Islet of Langerhans (tissue), 1 donor: ENCODE results near the gene DDAH1.
A peak's percentile ranks its signal among the peaks of the same experiment; 100 is the strongest.

Experiments used
- FAIRE-seq: peaks from one replicate; lab custom pipeline; 2011; peaks lifted over from hg19 to GRCh38; lab: Jason Lieb, UNC

Gene DDAH1

DNA sequence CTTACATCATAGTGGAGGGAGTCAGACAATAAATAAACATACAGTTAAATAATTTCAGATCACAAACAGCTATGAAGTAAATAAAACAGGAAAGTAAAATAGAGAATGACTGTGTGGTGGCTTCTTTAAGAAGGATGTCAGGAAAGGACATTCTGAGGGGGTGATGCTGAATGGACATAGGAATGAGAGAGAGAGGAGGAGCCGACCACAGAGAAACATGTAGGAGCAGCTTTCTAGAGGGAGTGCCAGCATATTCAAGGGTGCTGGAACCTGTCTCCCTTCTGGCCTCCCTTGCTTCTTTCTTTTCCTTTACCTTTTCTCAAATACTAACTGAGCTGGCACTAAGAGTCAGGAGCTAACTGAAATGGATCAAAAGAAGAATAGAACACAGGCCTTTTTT lies 168.0 kb downstream of the DDAH1 start:
- no peak for FAIRE-seq

DNA sequence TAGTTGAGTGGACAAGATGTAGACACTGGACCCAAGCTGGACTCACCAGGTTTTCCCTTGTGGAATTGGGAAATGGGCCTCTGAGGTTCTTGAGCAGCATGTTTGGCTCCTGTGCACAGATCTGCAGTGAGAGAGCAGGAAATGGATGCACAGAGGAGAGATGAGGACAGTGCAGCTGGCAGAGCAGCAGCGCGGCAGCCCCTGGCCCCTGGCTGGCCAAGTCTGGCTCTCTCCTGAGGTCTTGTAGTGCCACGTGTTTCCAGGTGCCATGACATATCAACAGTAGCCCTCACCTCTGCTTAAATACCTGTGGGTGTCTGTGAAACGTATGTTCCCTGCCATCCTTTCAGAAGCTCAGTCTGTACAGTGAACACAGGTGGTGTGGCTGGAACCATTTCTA lies 169.3 kb downstream of the DDAH1 start:
- FAIRE-seq, result no peak

DNA sequence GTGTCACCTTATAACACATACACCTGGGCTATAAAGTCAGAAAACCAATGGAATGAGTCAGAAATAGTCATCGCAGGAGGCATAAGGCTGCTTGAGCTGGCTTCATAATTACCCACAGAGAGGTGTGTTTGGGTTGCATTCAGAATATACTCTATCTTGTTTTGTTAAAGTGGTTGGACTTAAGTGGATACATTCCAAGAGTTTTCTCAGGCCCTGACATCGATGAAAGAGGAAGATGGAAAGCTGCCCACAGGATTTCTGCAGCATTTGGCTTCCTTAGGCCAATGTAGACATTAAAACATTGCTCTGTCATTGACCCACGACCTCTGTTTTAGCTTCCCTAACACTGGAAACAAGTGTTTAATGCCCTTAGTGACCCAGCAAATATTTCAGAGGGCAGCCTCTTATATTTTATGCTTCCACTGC lies 169.9 kb downstream of the DDAH1 start:
- FAIRE-seq, result no peak

DNA sequence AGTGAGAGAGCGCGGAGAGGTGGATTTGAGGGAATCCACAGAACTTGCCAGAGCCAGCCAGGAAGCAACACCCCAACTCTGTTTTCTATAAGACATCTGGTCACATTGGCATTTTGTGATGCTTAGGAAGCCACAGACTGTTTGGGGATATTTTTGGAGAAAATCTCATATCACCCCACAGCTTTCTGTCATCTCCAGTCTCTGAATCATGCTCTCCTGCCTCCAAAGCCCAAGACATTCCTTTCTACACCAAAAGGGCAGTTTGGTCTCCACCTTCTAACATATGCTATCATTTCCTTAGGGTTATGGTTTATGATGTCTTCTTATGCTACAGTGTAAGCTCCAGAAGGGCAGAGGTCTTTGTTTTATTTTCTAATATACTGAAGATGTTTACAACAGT lies 174.1 kb downstream of the DDAH1 start:
- no peak for FAIRE-seq

DNA sequence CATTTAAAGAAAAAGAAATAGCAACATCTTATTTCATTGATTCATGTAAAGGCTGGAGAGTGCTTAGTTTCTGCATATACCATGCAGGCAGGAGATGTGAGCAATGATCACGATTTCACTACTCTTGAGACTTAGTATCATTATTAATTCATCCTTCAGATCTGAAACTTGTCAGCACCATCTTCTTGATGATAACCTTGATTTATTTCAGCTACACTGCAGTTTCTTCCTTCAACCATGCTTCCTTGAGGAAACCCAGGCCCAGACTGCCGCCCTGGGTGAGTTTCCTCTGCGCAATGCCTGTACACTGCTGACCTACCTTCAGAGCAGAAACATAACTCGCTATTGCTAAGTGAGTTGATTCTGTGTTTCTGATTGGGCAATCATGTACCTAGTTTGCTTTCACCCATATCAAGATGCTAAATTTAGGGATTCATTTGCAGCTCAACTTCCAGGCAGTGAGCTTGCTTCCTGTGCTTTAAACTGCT lies 175.1 kb downstream of the DDAH1 start:
- no peak for FAIRE-seq

DNA sequence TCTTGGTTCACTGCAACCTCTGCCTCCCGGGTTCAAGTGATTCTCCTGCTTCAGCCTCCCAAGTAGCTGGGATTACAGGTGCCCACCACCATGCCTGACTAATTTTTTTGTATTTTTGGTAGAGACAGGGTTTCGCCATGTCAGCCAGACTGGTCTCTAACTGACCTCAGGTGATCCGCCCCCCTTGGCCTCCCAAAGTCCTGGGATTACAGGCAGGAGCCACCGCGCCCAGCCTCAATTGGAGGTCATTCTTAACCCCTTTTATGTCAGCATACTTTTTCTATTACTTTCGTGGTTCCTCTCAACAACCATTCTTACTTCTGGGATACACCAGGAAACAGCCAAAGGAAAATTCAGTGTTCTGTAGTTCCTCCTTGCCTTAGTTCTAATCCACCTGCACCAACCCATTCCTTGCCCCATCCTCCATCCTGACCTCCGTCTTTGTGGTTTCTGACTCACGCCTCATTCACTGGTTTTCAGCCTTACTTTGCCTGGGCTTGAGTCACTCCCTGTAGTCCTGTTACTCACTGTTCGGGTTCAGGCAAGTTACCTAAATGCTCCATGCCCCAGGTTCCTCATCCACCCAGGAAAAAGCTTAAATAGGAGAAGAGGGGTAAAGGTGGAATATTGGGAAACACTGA lies 175.6 kb downstream of the DDAH1 start:
- FAIRE-seq, result no peak

DNA sequence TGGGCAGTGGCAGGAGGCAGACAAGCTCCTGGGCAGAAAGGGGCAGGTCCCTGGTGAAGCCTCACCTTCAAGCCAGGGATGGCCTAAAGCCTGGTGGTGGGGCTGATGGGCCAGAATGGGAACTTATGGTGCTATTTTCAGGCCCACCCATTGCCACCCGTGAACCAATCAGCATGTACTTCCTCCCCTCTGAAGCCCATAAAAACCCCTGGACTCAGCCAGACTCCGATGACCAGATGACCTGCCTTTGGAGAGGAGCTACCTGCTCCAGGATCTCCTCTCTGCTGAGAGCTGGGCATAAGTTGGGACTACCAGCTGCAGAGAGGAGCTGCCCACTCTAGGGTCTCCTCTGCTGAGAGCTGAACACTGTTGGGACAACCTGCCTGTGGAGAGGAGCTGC lies 180.8 kb downstream of the DDAH1 start:
- FAIRE-seq, result no peak

DNA sequence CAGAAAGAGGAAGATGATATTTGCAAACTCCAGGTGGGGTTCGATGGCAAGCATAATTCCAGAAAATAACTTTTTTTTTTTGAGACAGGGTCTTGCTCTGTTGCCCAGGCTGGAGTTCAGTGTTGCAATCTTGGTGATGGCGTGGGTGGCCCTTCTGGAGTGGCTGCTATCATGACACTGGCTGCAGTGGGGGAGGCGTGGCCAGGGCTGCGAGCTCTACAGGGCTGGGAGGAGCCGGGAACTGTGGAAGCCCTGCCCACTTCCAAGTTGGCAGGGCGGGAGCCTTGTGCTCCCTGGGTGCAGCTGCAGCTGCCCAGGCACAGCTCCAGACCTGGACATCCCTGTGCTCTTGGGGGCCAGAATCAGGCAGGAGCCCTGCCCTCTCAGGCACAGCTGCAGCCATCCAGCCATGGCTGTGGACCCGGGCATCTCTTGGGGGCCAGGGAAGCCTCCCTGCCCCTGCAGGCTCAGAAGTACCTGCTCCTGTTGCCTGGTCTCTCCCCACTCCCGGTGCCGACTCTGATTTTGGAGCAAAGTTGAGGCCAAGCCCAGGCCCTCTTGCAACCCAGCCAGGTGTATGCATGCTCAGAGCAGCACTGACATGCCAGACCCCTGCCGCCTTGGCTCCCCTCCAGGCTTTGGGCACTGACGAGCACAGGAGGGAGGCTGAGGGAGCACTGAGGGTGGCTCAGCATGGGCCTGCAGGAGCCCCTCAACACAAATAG lies 181.3 kb downstream of the DDAH1 start:
- no peak for FAIRE-seq

DNA sequence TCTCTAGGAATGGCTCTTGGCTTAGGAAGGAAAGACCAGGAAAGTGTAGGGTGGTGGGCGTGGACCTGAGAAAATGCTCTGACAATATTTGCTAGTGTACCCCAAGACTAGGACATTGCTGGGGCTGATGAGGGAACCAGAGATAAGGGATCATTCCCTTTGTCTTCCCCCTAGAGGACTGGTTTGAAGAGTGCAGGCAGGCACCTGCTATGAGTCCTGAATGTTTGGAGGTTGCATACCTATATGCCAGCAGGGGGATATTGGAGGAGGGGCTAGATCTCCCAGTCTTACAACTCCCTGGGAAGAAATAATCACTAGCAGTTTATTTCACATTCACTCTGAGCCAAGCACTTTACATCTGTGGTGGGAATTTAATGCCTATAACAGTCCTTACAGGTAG lies 182.5 kb downstream of the DDAH1 start:
- FAIRE-seq, result no peak

DNA sequence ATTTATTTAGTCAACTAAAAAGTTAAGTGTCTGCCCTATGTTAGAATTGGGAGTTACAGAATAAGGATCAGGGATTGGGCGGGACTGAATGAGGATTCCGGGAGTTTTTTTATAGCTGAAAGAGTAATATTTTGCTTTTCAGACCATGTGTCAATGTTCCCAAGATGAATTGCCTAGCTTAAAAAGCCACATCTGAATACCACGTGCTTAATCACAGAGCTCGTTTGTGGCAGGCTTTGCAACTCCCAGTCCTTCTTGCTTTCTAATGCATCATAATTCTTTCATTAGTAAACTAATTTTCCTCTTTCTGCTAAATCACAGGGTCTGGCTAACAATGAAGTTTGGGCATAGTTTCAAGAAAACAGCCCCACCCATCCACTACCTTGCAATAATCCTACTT lies 184.3 kb downstream of the DDAH1 start:
- no peak for FAIRE-seq

DNA sequence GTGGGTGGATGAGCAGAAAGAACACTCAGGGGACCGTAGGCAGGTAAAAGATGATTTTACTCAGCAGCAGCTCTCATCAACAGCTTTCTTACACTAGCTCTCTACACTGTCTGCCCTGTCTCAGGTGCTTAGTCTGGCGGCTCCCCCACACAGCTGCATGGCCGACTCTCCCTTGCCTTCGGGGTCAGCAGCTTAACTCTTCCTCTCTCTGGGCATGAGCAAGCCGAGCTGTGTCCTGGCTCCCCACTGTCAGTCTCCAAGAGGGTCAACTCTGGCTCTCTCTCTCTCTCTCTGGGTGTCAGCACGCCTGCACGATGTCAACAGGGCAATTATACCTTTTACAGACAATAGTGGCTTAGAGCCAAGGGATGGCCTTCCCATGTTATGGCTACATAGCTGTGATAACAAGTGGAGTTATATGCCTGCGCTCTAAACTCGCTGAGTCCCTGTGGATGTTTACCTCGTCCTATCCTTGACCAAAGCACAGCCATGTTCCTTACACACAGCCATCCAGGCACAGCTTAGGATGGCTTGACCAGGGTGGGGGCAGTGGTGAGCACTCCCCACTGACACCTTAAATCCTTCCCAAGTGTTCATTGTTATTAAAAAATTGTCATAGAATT lies 185.4 kb downstream of the DDAH1 start:
- FAIRE-seq, result no peak

DNA sequence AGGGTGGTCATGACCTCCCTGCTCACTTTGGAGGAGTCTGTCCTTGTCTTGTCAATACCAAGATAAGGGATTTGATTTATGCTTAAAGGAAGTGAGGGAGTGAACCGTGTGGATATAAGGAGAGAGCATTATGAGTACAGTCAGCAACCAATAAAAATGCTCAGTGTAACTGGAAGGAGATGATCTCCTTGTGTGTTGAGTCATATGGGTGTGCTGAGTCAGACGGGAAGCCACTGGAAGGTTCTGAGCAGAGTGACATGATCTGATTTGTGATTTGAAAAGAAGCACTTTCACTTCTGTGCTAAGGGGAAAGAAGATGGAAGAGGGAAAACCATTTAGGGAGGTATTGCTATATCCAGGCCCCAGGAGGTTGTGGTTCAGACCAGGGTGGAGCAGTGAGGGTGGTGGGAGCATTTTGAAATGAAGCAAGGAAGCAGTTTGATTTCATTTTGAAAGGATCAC lies 186.1 kb downstream of the DDAH1 start:
- peak; percentile 17 for FAIRE-seq

DNA sequence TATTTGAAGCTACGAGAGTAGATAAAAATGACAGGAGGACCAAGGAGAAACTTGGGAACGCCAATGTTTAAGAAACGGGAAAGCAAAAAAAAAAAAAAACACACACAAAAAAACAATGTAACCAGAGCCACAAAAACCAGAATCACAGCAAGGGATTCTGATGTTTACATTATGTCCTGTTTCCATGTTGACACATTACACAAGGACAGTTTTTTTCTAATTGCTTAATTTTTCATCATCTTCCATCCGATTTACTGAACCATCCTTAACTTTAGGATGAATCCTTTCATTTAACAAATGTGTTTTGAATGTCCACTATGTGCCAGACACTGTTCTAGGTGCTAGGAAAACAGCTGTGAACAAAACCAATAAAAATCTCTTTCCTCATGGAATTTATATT lies 187.2 kb downstream of the DDAH1 start:
- no peak for FAIRE-seq

DNA sequence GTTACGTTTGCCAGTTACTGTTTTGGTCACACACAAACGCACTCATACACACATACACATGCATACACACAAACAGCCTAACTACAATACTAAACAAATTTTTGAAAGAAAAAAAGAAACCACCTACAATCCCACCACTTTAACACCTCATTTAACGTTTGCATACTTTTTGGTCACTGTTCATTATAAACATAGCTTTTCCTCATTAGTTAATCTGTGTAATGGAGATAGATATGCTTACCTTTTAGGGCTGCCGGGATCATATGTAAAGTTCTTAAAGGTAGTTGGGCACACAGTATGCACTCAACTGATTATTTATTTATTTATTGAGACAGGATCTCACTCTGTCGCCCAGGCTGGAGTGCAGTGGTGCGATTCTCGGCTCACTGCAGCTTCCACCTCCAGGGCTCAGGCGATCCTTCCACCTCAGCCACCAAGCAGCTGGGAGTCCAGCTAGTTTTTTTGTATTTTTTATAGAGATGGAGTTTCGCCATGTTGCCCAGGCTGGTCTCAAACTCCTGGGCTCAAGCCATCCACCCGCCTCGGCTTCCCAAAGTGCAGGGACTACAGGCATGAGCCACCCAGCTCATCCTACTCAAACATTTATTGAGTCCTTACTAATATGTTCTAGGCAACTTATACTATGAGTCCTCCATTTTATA lies 187.8 kb downstream of the DDAH1 start:
- FAIRE-seq, result no peak

DNA sequence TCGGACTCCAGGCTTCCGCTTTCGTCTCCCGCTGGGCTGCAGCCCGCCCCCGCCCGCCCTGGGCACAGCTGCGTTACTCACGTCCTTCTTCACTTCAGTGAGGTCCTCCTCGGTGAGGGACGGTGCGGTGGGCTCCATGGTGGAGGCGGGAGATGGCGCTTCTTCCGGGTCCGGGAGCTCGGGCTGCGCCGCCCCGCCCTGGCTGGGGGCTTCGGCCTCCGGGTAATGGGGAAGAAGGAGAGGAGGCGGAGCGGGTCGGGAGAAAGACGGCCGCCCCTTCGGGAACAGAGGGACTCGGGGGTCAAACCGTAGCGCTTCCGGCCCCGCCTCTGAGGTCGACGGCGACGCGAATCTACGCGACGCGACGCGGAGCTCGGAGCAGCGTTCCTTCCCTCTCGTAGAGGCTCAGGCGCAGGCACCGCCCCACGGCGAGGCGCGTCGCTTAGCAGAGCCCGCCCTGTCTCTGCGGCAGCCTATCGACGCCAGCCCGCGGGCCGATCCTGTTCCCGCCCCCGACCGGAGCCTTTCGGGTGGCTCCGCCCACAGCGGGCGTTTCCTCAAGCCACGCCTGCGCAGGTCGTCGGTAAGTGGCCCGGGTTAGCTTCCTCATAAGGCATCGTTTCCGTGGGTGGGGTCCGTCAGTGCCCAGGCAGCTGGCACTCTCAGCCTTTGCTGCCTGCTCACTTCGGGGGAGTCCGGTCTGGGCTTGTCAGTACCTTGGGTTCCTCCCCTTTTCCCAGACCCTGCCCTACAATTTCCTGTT lies 188.6 kb downstream of the DDAH1 start, which contains the start of gene BCL10:
TSS of gene BCL10 (minus strand) at position 418 of the 763 bp plus-strand sequence. CDS start at position 138, 280 bp downstream.
- peak; percentile 60 for FAIRE-seq

DNA sequence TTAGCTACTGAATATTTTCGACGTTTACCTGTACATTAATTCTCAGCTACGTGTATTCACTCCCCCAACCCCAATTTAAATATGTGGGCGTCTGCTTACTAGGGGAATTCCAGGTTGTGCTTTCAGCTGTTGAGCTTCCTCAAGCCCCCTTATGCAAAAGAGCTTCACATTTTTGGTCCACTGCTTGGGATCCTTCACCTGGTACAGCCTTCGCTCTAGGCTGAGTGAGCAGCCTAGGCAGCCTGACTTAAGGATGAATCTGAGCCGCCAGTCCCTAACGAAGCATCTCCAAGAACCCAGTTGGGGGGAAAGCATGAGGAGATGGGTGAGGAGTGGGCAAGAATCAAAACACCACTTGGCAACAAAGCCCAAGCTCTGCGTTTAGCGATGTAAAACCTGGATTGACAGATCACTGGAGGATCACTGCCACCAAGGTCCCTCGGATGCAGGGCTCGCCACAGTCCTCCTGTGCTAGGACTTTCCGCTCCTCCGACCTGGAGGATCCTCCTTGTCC lies 189.2 kb downstream of the DDAH1 start:
- FAIRE-seq, result no peak

DNA sequence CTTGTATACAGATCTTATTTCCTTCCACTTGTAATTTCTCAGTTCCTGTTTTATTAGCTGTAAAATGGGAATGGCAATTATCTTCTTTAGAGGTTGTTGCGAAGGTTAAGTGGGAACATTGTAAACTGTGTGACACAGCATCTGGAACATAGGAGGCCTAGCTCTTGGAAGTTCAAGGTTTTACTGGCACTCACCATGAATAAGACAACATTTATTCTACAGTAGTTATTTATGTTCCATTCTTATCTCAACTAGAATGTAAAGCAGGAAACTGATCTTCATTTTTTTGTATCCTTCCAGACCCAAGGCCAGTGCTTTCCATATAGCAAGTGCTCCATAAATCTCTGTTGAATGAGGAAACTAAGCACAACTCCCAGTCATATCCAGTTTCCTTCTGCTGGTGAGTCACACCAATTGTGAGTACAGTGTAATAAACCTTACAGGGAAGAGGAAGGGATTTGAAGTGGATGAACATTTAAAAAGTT lies 189.9 kb downstream of the DDAH1 start:
- FAIRE-seq, result no peak

DNA sequence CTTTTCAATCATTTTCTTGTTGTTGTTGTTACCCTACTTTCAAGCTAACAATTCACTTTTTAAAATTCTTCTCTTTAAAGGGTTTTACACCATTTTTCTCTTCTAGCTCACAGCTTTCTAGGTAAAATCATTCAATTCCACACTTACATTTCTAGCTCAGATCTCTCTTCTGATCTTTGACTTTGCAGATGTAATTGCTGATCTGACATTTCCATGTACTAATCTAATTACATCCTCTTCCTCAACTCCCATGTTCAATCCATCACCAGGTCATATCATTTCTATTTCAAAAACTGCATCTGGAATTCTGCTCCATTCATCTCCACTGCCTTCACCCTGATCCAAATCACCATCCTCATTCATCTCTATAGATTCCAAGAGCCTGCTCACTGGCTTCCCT lies 191.6 kb downstream of the DDAH1 start:
- no peak for FAIRE-seq

DNA sequence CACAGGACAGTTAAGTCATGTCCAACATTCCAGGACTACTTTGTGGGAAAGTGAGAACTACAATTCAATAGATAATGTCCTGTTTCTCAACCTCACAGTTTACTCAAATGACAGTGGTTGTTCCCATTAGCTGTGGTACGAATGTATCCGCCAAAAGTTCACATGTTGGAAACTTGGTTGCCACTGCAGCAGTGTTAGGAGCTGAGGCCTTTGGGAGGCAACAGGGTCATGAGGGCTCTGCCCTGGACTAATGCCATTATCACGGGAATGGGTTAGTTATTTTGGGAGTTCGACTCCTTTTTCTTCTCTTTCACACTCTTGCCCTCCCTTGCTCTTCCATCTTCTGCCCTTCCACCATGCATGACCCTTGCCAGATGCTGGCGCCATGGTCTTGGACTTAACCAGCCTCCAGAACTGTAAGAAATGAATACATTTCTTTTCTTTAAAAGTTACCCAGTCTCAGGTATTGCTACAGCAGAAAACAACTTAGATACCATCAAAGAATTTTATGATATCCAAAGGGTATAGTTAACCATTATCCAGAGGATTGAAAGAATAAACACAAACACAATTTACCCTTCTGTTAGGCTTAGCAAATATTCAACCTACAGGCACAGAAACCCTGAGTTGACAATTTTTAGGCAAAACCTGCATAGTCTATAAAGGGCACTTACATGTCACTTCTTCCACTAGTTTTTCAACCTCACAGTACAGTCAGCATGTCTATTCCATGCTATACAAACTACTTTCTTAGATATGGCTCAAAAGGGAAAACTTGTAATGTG lies 196.0 kb downstream of the DDAH1 start:
- FAIRE-seq, result no peak
